GM23338 (cell line): ENCODE measurements around the gene SBNO1. TPM values are rescaled to one million over a fixed set of nuclear protein-coding genes. Genes with fewer than 3 reads are reported as not detected.

ENCODE experiments used
- ATAC-seq: fragments of 200-7000 bp; cut with Tn5 transposase; 3 replicates; pipeline ENCODE4 v1.9.1; 2020
- DNase-seq: peaks from one replicate; pipeline ENCODE4 v3.0.0-alpha.2; 2015; ENCODE audit warnings: low spot score
- H2AFZ ChIP-seq: fragments of 200-600 bp; sonication (generic); 2 replicates; pipeline ENCODE4 v1.8.0; 2016; ENCODE audit warnings: antibody characterized with exemption, mild to moderate bottlenecking, moderate library complexity
- H3F3A ChIP-seq: fragments of 200-600 bp; sonication (generic); replicated peaks from 2 replicates; pipeline ENCODE4 v1.8.0; 2017; ENCODE audit warnings: antibody characterized with exemption, mixed run types, low read depth
- H3K27ac ChIP-seq: fragments of 200-600 bp; sonication (generic); 2 replicates; pipeline ENCODE4 v1.6.1; 2016; ENCODE audit warnings: low read depth
- H3K27me3 ChIP-seq: fragments of 200-600 bp; sonication (generic); 2 replicates; pipeline ENCODE4 v1.8.0; 2016; ENCODE audit warnings: mild to moderate bottlenecking, mixed run types, moderate library complexity; ENCODE audit not compliant: insufficient read depth
- H3K36me3 ChIP-seq: fragments of 200-600 bp; sonication (generic); 2 replicates; pipeline ENCODE4 v1.8.0; 2016; ENCODE audit warnings: mild to moderate bottlenecking; ENCODE audit not compliant: insufficient read depth
- H3K4me1 ChIP-seq: fragments of 200-600 bp; sonication (generic); 2 replicates; pipeline ENCODE4 v1.8.0; 2016; ENCODE audit warnings: mild to moderate bottlenecking, moderate library complexity; ENCODE audit not compliant: insufficient read depth
- H3K4me2 ChIP-seq: fragments of 200-600 bp; sonication (generic); 2 replicates; pipeline ENCODE4 v1.7.1; 2017; ENCODE audit warnings: mixed run types
- H3K4me3 ChIP-seq: fragments of 200-600 bp; sonication (generic); 2 replicates; pipeline ENCODE4 v1.6.1; 2016; ENCODE audit warnings: mixed run types
- H3K79me2 ChIP-seq: fragments of 200-600 bp; sonication (generic); replicated peaks from 2 replicates; pipeline ENCODE4 v1.8.0; 2017; ENCODE audit warnings: mild to moderate bottlenecking; ENCODE audit not compliant: insufficient read depth
- H3K9me2 ChIP-seq: fragments of 200-600 bp; sonication (generic); 2 replicates; pipeline ENCODE4 v1.8.0; 2017; ENCODE audit not compliant: insufficient read depth
- H4K20me1 ChIP-seq: fragments of 200-600 bp; sonication (generic); replicated peaks from 2 replicates; pipeline ENCODE4 v1.8.0; 2017; ENCODE audit warnings: mild to moderate bottlenecking; ENCODE audit not compliant: insufficient read depth
- H3K27ac Mint-ChIP-seq: 2 replicates; pipeline ENCODE4 v1.8.0; 2020; ENCODE audit warnings: inconsistent platforms, mild to moderate bottlenecking, moderate library complexity, mixed read lengths
- H3K27me3 Mint-ChIP-seq: 3 replicates; pipeline ENCODE4 v1.8.0; 2022; ENCODE audit warnings: low read depth, mild to moderate bottlenecking, moderate library complexity, mixed read lengths, inconsistent platforms; ENCODE audit not compliant: insufficient read depth, poor library complexity
- H3K36me3 Mint-ChIP-seq: 3 replicates; pipeline ENCODE4 v1.8.0; 2021; ENCODE audit warnings: low read depth, mild to moderate bottlenecking, inconsistent platforms, moderate library complexity, mixed read lengths
- H3K4me1 Mint-ChIP-seq: 3 replicates; pipeline ENCODE4 v1.8.0; 2020; ENCODE audit warnings: mild to moderate bottlenecking, inconsistent platforms, mixed read lengths
- H3K4me3 Mint-ChIP-seq: 3 replicates; pipeline ENCODE4 v1.8.0; 2021; ENCODE audit warnings: moderate library complexity, mild to moderate bottlenecking, inconsistent platforms, mixed read lengths
- H3K9me3 Mint-ChIP-seq: 3 replicates; pipeline ENCODE4 v1.8.0; 2020; ENCODE audit warnings: moderate library complexity, mild to moderate bottlenecking, inconsistent platforms, mixed read lengths
- CREB1 ChIP-seq: fragments of 250-450 bp; sonication (Bioruptor Pico); IDR thresholded peaks from 2 replicates; pipeline ENCODE4 v1.5.0; 2020; ENCODE audit warnings: low read depth, mild to moderate bottlenecking, moderate library complexity
- EZH2 ChIP-seq: fragments of 200-600 bp; sonication (generic); IDR thresholded peaks from one replicate; pipeline ENCODE4 v1.8.0; 2017; ENCODE audit warnings: antibody characterized with exemption, mild to moderate bottlenecking, low read depth; ENCODE audit not compliant: unreplicated experiment
- EZH2phosphoT487 ChIP-seq: fragments of 200-600 bp; sonication (generic); IDR thresholded peaks from one replicate; pipeline ENCODE4 v1.8.1; 2018; ENCODE audit warnings: antibody characterized with exemption; ENCODE audit not compliant: unreplicated experiment
- JUNB ChIP-seq: IDR thresholded peaks from one replicate; pipeline ENCODE4 v1.6.1; 2016; ENCODE audit warnings: antibody characterized with exemption; ENCODE audit not compliant: unreplicated experiment
- NANOG ChIP-seq: IDR thresholded peaks from 2 replicates; pipeline ENCODE4 v1.6.1; 2016; ENCODE audit warnings: antibody characterized with exemption, borderline replicate concordance
- POLR2AphosphoS5 ChIP-seq: IDR thresholded peaks from 2 replicates; pipeline ENCODE4 v1.6.1; 2016; ENCODE audit warnings: antibody characterized with exemption, low read depth
- STAT1 ChIP-seq: IDR thresholded peaks from one replicate; pipeline ENCODE4 v1.6.1; 2016; ENCODE audit warnings: antibody characterized with exemption; ENCODE audit not compliant: unreplicated experiment
- ZNF114 ChIP-seq: fragments of 250-450 bp; sonication (Bioruptor Pico); IDR thresholded peaks from 2 replicates; pipeline ENCODE4 v1.5.0; 2020; ENCODE audit warnings: mild to moderate bottlenecking, moderate library complexity
- polyA plus RNA-seq: library from polyadenylated mRNA; unstranded; fragments of >200 nt; fragmentation: Nextera tagmentation; extraction: Ambion mirVana; gene quantifications from 2 replicates; pipeline ENCODE4 v1.2.1, GENCODE V29; 2016
- total RNA-seq: library from RNA; depleted of rRNA; stranded (reverse); fragments of >200 nt; shearing (Covaris generic); gene quantifications from 2 replicates; pipeline ENCODE4 v1.2.3, GENCODE V29; 2014
- TF ChIP-seq, protein P1 (sequence below): IDR thresholded peaks from one replicate; pipeline ENCODE4 v1.6.1; 2018; ENCODE audit warnings: antibody characterized with exemption; ENCODE audit not compliant: unreplicated experiment
- TF ChIP-seq, protein P2 (sequence below): fragments of 250-450 bp; sonication (Bioruptor Pico); IDR thresholded peaks from 2 replicates; pipeline ENCODE4 v1.5.0; 2020; ENCODE audit warnings: mild to moderate bottlenecking, moderate library complexity
- TF ChIP-seq, protein P3 (sequence below): IDR thresholded peaks from 2 replicates; pipeline ENCODE4 v1.6.1; 2016; ENCODE audit warnings: antibody characterized with exemption

SBNO1 gene
- total and polyA plus RNA-seq, 2 experiments from 2014 or later, result 34.9 to 49.5 TPM

DNA sequence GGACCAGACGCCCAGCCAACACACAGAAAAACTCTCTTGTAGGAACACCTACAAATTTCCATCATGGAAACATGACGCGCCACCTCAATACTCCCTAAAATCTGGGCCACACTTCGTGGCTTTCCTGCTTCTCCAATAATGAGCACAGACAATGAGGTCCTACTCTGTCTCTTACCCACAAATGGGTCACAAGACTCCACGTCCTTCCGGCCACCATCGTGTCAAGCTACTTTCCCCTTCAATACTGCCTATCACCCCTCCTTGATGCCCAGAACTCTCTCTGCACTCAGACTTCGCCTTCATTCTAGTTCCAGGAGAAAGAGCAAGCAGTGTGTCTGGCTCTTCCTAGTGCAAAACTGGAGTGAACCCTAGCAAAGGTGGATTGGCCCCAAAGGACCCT, 28.1 kb downstream of the SBNO1 start (continued):
- TF ChIP-seq, protein P1, sequence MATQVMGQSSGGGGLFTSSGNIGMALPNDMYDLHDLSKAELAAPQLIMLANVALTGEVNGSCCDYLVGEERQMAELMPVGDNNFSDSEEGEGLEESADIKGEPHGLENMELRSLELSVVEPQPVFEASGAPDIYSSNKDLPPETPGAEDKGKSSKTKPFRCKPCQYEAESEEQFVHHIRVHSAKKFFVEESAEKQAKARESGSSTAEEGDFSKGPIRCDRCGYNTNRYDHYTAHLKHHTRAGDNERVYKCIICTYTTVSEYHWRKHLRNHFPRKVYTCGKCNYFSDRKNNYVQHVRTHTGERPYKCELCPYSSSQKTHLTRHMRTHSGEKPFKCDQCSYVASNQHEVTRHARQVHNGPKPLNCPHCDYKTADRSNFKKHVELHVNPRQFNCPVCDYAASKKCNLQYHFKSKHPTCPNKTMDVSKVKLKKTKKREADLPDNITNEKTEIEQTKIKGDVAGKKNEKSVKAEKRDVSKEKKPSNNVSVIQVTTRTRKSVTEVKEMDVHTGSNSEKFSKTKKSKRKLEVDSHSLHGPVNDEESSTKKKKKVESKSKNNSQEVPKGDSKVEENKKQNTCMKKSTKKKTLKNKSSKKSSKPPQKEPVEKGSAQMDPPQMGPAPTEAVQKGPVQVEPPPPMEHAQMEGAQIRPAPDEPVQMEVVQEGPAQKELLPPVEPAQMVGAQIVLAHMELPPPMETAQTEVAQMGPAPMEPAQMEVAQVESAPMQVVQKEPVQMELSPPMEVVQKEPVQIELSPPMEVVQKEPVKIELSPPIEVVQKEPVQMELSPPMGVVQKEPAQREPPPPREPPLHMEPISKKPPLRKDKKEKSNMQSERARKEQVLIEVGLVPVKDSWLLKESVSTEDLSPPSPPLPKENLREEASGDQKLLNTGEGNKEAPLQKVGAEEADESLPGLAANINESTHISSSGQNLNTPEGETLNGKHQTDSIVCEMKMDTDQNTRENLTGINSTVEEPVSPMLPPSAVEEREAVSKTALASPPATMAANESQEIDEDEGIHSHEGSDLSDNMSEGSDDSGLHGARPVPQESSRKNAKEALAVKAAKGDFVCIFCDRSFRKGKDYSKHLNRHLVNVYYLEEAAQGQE, result no peak
- no peak for TF ChIP-seq STAT1
- TF ChIP-seq EZH2phosphoT487, result no peak
- TF ChIP-seq, protein P2, sequence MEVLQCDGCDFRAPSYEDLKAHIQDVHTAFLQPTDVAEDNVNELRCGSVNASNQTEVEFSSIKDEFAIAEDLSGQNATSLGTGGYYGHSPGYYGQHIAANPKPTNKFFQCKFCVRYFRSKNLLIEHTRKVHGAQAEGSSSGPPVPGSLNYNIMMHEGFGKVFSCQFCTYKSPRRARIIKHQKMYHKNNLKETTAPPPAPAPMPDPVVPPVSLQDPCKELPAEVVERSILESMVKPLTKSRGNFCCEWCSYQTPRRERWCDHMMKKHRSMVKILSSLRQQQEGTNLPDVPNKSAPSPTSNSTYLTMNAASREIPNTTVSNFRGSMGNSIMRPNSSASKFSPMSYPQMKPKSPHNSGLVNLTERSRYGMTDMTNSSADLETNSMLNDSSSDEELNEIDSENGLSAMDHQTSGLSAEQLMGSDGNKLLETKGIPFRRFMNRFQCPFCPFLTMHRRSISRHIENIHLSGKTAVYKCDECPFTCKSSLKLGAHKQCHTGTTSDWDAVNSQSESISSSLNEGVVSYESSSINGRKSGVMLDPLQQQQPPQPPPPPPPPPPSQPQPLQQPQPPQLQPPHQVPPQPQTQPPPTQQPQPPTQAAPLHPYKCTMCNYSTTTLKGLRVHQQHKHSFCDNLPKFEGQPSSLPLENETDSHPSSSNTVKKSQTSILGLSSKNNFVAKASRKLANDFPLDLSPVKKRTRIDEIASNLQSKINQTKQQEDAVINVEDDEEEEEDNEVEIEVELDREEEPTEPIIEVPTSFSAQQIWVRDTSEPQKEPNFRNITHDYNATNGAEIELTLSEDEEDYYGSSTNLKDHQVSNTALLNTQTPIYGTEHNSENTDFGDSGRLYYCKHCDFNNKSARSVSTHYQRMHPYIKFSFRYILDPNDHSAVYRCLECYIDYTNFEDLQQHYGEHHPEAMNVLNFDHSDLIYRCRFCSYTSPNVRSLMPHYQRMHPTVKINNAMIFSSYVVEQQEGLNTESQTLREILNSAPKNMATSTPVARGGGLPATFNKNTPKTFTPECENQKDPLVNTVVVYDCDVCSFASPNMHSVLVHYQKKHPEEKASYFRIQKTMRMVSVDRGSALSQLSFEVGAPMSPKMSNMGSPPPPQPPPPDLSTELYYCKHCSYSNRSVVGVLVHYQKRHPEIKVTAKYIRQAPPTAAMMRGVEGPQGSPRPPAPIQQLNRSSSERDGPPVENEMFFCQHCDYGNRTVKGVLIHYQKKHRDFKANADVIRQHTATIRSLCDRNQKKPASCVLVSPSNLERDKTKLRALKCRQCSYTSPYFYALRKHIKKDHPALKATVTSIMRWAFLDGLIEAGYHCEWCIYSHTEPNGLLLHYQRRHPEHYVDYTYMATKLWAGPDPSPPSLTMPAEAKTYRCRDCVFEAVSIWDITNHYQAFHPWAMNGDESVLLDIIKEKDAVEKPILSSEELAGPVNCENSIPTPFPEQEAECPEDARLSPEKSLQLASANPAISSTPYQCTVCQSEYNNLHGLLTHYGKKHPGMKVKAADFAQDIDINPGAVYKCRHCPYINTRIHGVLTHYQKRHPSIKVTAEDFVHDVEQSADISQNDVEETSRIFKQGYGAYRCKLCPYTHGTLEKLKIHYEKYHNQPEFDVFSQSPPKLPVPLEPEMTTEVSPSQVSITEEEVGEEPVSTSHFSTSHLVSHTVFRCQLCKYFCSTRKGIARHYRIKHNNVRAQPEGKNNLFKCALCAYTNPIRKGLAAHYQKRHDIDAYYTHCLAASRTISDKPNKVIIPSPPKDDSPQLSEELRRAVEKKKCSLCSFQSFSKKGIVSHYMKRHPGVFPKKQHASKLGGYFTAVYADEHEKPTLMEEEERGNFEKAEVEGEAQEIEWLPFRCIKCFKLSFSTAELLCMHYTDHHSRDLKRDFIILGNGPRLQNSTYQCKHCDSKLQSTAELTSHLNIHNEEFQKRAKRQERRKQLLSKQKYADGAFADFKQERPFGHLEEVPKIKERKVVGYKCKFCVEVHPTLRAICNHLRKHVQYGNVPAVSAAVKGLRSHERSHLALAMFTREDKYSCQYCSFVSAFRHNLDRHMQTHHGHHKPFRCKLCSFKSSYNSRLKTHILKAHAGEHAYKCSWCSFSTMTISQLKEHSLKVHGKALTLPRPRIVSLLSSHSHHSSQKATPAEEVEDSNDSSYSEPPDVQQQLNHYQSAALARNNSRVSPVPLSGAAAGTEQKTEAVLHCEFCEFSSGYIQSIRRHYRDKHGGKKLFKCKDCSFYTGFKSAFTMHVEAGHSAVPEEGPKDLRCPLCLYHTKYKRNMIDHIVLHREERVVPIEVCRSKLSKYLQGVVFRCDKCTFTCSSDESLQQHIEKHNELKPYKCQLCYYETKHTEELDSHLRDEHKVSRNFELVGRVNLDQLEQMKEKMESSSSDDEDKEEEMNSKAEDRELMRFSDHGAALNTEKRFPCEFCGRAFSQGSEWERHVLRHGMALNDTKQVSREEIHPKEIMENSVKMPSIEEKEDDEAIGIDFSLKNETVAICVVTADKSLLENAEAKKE, result no peak
- no peak for TF ChIP-seq JUNB
- TF ChIP-seq POLR2AphosphoS5, result no peak

DNA sequence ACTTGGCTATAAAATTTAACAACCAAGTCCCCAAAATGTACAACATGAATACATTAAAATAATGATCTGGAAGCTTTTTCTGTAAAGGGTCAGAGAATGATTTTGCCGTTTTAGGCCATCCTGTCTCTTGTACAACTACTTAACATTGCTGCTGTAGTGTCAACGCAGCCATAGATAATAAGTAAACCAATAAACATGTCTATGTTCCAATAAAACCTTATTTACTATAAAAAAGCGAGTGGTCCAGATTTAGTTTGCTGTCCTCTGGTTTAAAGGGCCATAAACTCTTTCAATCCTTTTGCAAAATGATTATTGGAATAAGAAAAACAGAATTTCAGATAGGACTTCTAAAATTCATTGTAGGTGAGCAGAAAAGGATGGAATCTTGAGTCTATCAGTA, 29.2 kb downstream of the SBNO1 start:
- peaks cover 56% of the 10 kb centered on the region for H3K36me3 Mint-ChIP-seq
- H3K27ac Mint-ChIP-seq, result no peak overlapping the region
- no peaks in the 10 kb centered on the region for H3K9me2 ChIP-seq
- no peaks in the 10 kb centered on the region for H3K4me1 Mint-ChIP-seq
- no peak overlapping the region for H3K4me3 Mint-ChIP-seq
- H3F3A ChIP-seq, result 0 out of 2 replicates have a peak, but pooled peaks cover 17% of the 10 kb centered on the region
- H3K4me3 ChIP-seq, result no peak overlapping the region
- H3K4me2 ChIP-seq, result no peak overlapping the region
- H2AFZ ChIP-seq, result no peak overlapping the region
- H3K79me2 ChIP-seq, result peaks cover 18% of the 10 kb centered on the region
- H4K20me1 ChIP-seq, result peaks cover 35% of the 10 kb centered on the region
- no peaks in the 10 kb centered on the region for H3K27me3 Mint-ChIP-seq
- H3K27ac ChIP-seq, result no peak overlapping the region
- peaks cover 54% of the 10 kb centered on the region for H3K36me3 ChIP-seq
- DNase-seq (no peak), ATAC-seq (no peak)
- no peaks in the 10 kb centered on the region for H3K9me3 Mint-ChIP-seq
- no peaks in the 10 kb centered on the region for H3K27me3 ChIP-seq
- no peaks in the 10 kb centered on the region for H3K4me1 ChIP-seq
- TF ChIP-seq CREB1 (CRISPR knock-in tag) (no peak), STAT1 (no peak), NANOG (no peak), POLR2AphosphoS5 (no peak), ZNF114 (CRISPR knock-in tag) (no peak), JUNB (no peak), EZH2 (no peak)
- TF ChIP-seq, protein P1, result no peak
- TF ChIP-seq, protein P3, sequence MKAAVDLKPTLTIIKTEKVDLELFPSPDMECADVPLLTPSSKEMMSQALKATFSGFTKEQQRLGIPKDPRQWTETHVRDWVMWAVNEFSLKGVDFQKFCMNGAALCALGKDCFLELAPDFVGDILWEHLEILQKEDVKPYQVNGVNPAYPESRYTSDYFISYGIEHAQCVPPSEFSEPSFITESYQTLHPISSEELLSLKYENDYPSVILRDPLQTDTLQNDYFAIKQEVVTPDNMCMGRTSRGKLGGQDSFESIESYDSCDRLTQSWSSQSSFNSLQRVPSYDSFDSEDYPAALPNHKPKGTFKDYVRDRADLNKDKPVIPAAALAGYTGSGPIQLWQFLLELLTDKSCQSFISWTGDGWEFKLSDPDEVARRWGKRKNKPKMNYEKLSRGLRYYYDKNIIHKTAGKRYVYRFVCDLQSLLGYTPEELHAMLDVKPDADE, result no peak
